H1 (cell line): ENCODE results near the gene ARHGEF12. TPM values are rescaled to one million over a fixed set of nuclear protein-coding genes. Genes with fewer than 3 reads are reported as not detected.

Experiments used
- CTCF ChIA-PET: fragments of 300-600 bp; sonication (Branson Sonifier 250); formaldehyde crosslinking; loops from one replicate; lab custom pipeline; 2021; ENCODE audit not compliant: partially characterized antibody; lab: Charles Lee
- POLR2A ChIA-PET: fragments of 300-600 bp; sonication (Branson Sonifier 250); formaldehyde crosslinking; loops from one replicate; lab custom pipeline; 2021; ENCODE audit warnings: inconsistent platforms; ENCODE audit not compliant: partially characterized antibody; lab: Charles Lee
- DNase-seq, 2 experiments: peaks; one replicate each; pipeline versions ENCODE4 v3.0.0 to v3.0.0-alpha.2; 2010 to 2022; ENCODE audit warnings: low spot score in 2 of 2, low read depth in 1 of 2, mixed read lengths in 1 of 2
- FAIRE-seq: peaks from 2 replicates; lab custom pipeline; 2011; peaks lifted over from hg19 to GRCh38; lab: Jason Lieb, UNC
- H2AFZ ChIP-seq: 2 replicates; pipeline ENCODE4 v1.8.1; 2012; ENCODE audit warnings: low read length, inconsistent platforms
- H2AK5ac ChIP-seq: 2 replicates; pipeline ENCODE4 v1.6.1; 2013; ENCODE audit warnings: low read depth, low read length
- H2BK120ac ChIP-seq: replicated peaks from 2 replicates; pipeline ENCODE3; 2013; ENCODE audit warnings: low read depth, low read length, inconsistent platforms
- H2BK12ac ChIP-seq: 2 replicates; pipeline ENCODE4 v1.6.1; 2013; ENCODE audit warnings: low read depth, low read length
- H2BK15ac ChIP-seq: 2 replicates; pipeline ENCODE4 v1.6.1; 2013; ENCODE audit warnings: low read length
- H2BK20ac ChIP-seq: 2 replicates; pipeline ENCODE4 v1.6.1; 2013; ENCODE audit warnings: low read length
- H2BK5ac ChIP-seq: 2 replicates; pipeline ENCODE4 v1.6.1; 2013; ENCODE audit warnings: low read depth, low read length
- H3K14ac ChIP-seq: 2 replicates; pipeline ENCODE4 v1.6.1; 2013; ENCODE audit warnings: inconsistent platforms; ENCODE audit not compliant: insufficient read length
- H3K18ac ChIP-seq: 2 replicates; pipeline ENCODE4 v1.6.1; 2013; ENCODE audit warnings: low read length; ENCODE audit errors: extremely low read depth
- H3K23ac ChIP-seq: 2 replicates; pipeline ENCODE4 v1.6.1; 2013; ENCODE audit warnings: inconsistent platforms; ENCODE audit not compliant: insufficient read length
- H3K23me2 ChIP-seq: 2 replicates; pipeline ENCODE4 v1.6.1; 2013; ENCODE audit warnings: low read depth, low read length
- H3K27ac ChIP-seq: 2 replicates; pipeline ENCODE4 v1.6.1; 2011; ENCODE audit warnings: low read depth, low read length, inconsistent platforms
- H3K27me3 ChIP-seq, 4 experiments: replicated peaks in 1 of 4; 1 replicate in 1 of 4; 2 replicates in 3 of 4; pipeline versions ENCODE4 v1.6.1 to v1.8.1; 2011 to 2013; ENCODE audit warnings: low read length in 3 of 4, mild to moderate bottlenecking in 3 of 4, inconsistent platforms in 2 of 4, mixed read lengths in 2 of 4, moderate library complexity in 1 of 4; ENCODE audit not compliant: control insufficient read depth in 3 of 4, insufficient read depth in 3 of 4; ENCODE audit errors: extremely low read depth in 1 of 4
- H3K36me3 ChIP-seq, 4 experiments: 2 replicates each; pipeline versions ENCODE4 v1.6.1 to v1.8.1; 2011 to 2013; ENCODE audit warnings: mild to moderate bottlenecking in 4 of 4, low read length in 3 of 4, moderate library complexity in 2 of 4, control low read depth in 1 of 4, inconsistent platforms in 1 of 4; ENCODE audit not compliant: insufficient read depth in 4 of 4, control insufficient read depth in 2 of 4
- H3K4ac ChIP-seq: replicated peaks from 2 replicates; pipeline ENCODE3; 2013; ENCODE audit warnings: low read length, low read depth, mixed read lengths, inconsistent platforms; ENCODE audit not compliant: insufficient read length
- H3K4me1 ChIP-seq, 4 experiments: replicated peaks in 1 of 4; 1 replicate in 1 of 4; 2 replicates in 3 of 4; pipeline versions ENCODE4 v1.6.1 to v1.8.1; 2011 to 2013; ENCODE audit warnings: low read length in 3 of 4, inconsistent platforms in 2 of 4, mixed read lengths in 1 of 4; ENCODE audit not compliant: insufficient read depth in 4 of 4, control insufficient read depth in 3 of 4
- H3K4me2 ChIP-seq, 2 experiments: 2 replicates each; pipeline versions ENCODE4 v1.6.1 to v1.8.1; 2011 to 2013; ENCODE audit warnings: low read depth in 2 of 2, low read length in 2 of 2, control low read depth in 1 of 2, inconsistent platforms in 1 of 2, mild to moderate bottlenecking in 1 of 2; ENCODE audit not compliant: insufficient read depth in 1 of 2
- H3K4me3 ChIP-seq, 4 experiments: fragments of 200-600, 300-600 bp in 1 of 4; sonication (generic), shearing (Covaris generic), sonication (Bioruptor Twin) in 1 of 4; 2 replicates each; pipeline versions ENCODE4 v1.5.1 to v1.8.1; 2011 to 2016; ENCODE audit warnings: low read length in 4 of 4, low read depth in 3 of 4, control low read depth in 2 of 4, inconsistent platforms in 2 of 4, mild to moderate bottlenecking in 2 of 4, mixed read lengths in 1 of 4, moderate library complexity in 1 of 4; ENCODE audit not compliant: insufficient read depth in 2 of 4; ENCODE audit errors: extremely low read depth in 1 of 4
- H3K56ac ChIP-seq: replicated peaks from 2 replicates; pipeline ENCODE3; 2013; ENCODE audit warnings: low read depth, mild to moderate bottlenecking, mixed read lengths, low read length, inconsistent platforms; ENCODE audit not compliant: insufficient read length
- H3K79me1 ChIP-seq: 2 replicates; pipeline ENCODE4 v1.6.1; 2013; ENCODE audit warnings: low read depth, low read length, control low read depth
- H3K79me2 ChIP-seq, 2 experiments: 2 replicates each; pipeline versions ENCODE4 v1.6.1 to v1.8.1; 2012 to 2013; ENCODE audit warnings: low read length in 2 of 2, mild to moderate bottlenecking in 2 of 2, inconsistent platforms in 1 of 2; ENCODE audit not compliant: insufficient read depth in 2 of 2, control insufficient read depth in 1 of 2
- H3K9ac ChIP-seq, 4 experiments: replicated peaks in 1 of 4; 1 replicate in 1 of 4; 2 replicates in 3 of 4; pipeline versions ENCODE4 v1.6.1 to v1.8.1; 2011 to 2013; ENCODE audit warnings: low read depth in 3 of 4, low read length in 3 of 4, control low read depth in 2 of 4, mild to moderate bottlenecking in 2 of 4, moderate library complexity in 2 of 4, inconsistent platforms in 1 of 4; ENCODE audit errors: extremely low read depth in 1 of 4
- H3K9me3 ChIP-seq, 2 experiments: 2 replicates each; pipeline versions ENCODE4 v1.6.1 to v1.8.1; 2012 to 2013; ENCODE audit warnings: mild to moderate bottlenecking in 2 of 2, moderate library complexity in 2 of 2, control low read depth in 1 of 2, inconsistent platforms in 1 of 2, low read depth in 1 of 2, low read length in 1 of 2, mixed read lengths in 1 of 2; ENCODE audit not compliant: insufficient read depth in 2 of 2
- H4K20me1 ChIP-seq, 2 experiments: replicated peaks in 1 of 2; 2 replicates each; pipeline versions ENCODE3 to v1.8.1; 2011 to 2013; ENCODE audit warnings: inconsistent platforms in 2 of 2, low read length in 2 of 2, mild to moderate bottlenecking in 1 of 2; ENCODE audit not compliant: insufficient read depth in 2 of 2, control insufficient read depth in 1 of 2
- H4K5ac ChIP-seq: 2 replicates; pipeline ENCODE4 v1.6.1; 2013; ENCODE audit warnings: low read length, low read depth, mixed read lengths, inconsistent platforms; ENCODE audit not compliant: insufficient read length
- H4K8ac ChIP-seq: 2 replicates; pipeline ENCODE4 v1.8.0; 2013; ENCODE audit warnings: mild to moderate bottlenecking, moderate library complexity, low read length, inconsistent platforms; ENCODE audit not compliant: insufficient read depth; ENCODE audit errors: extremely low read depth
- H4K91ac ChIP-seq: replicated peaks from 2 replicates; pipeline ENCODE3; 2013; ENCODE audit warnings: low read length, mixed read lengths, inconsistent platforms; ENCODE audit not compliant: insufficient read length
- BACH1 ChIP-seq: IDR thresholded peaks from 2 replicates; pipeline ENCODE4 v1.6.1; 2012; ENCODE audit warnings: low read length, improper control_type of control experiment
- BCL11A ChIP-seq, 2 experiments: IDR thresholded peaks; one replicate each; pipeline ENCODE4 v1.6.1; 2011; ENCODE audit warnings: low read depth in 2 of 2, low read length in 2 of 2, mild to moderate bottlenecking in 2 of 2
- CBX5 ChIP-seq: fragments of 300-800, 300-1000 bp; sonication (generic); IDR thresholded peaks from 2 replicates; pipeline ENCODE4 v1.7.1; 2016; ENCODE audit warnings: antibody characterized with exemption, low read length, low read depth
- CEBPB ChIP-seq: IDR thresholded peaks from 2 replicates; pipeline ENCODE4 v1.6.1; 2012; ENCODE audit warnings: low read depth, low read length
- CHD1 ChIP-seq: IDR thresholded peaks from 2 replicates; pipeline ENCODE4 v1.6.1; 2012; ENCODE audit warnings: low read depth, low read length, improper control_type of control experiment
- E2F6 ChIP-seq: IDR thresholded peaks from 2 replicates; pipeline ENCODE4 v1.6.1; 2012; ENCODE audit warnings: inconsistent platforms
- JUN ChIP-seq: IDR thresholded peaks from 2 replicates; pipeline ENCODE4 v1.6.1; 2011; ENCODE audit warnings: low read depth, mild to moderate bottlenecking, improper control_type of control experiment, low read length
- SP1 ChIP-seq: IDR thresholded peaks from 2 replicates; pipeline ENCODE4 v1.6.1; 2011; ENCODE audit warnings: low read depth, low read length
- TAF1 ChIP-seq: IDR thresholded peaks from 2 replicates; pipeline ENCODE4 v1.6.1; 2011; ENCODE audit warnings: mild to moderate bottlenecking, low read depth, low read length
- USF2 ChIP-seq: IDR thresholded peaks from 2 replicates; pipeline ENCODE4 v1.6.1; 2011; ENCODE audit warnings: low read length, improper control_type of control experiment
- YY1 ChIP-seq: IDR thresholded peaks from 2 replicates; pipeline ENCODE4 v1.6.1; 2011; ENCODE audit warnings: low read depth, mild to moderate bottlenecking, low read length
- WGBS, 2 experiments: shearing (Covaris generic) in 1 of 2; methylation state at CpG; one replicate each; pipeline versions ENCODE4 v1.1.6 to v1.1.7; 2013 to 2015; ENCODE audit warnings: low lambda C conversion rate in 2 of 2, mixed read lengths in 2 of 2, inconsistent platforms in 1 of 2, low coverage in 1 of 2, missing lambda C conversion rate in 1 of 2; ENCODE audit not compliant: insufficient replicate concordance in 2 of 2, insufficient coverage in 1 of 2, insufficient read length in 1 of 2; ENCODE audit errors: extremely low coverage in 1 of 2, missing lambda C conversion rate in 1 of 2; 5-methylcytosine and 5-hydroxymethylcytosine counted together
- polyA plus RNA-seq, 7 experiments: library from polyadenylated mRNA; depleted of rRNA in 3 of 7; stranded (reverse) in 5 of 7; unstranded in 2 of 7; fragments of >200 nt in 5 of 7; fragments of 200-250 nt in 2 of 7; gene quantifications; 1 replicate in 5 of 7; 2 replicates in 1 of 7; 4 replicates in 1 of 7; pipeline versions ENCODE4 v1.2.1 to v1.2.3, GENCODE V29; 2011 to 2013; ENCODE audit warnings: missing spikeins in 2 of 7, mixed read lengths in 2 of 7
- total RNA-seq: library from RNA; stranded (reverse); fragmentation: NEBNext Ultra II Directional; extraction: Animal tissue kit (Norgen Biotek cat#: 25700); gene quantifications from 2 replicates; pipeline ENCODE4 v1.2.1, GENCODE V29; 2021

Gene ARHGEF12
- total and polyA plus RNA-seq, 2 of the 8 experiments (the other 6 are each of a cell fraction or from before 2014, with no cell fraction given) = 5.1 to 33.7 TPM

GRCh38 chr11:120409655-120410054 lies 73.4 kb downstream of the ARHGEF12 start:
- no peak overlapping the region for H3K23ac ChIP-seq
- H4K8ac ChIP-seq = no peak overlapping the region
- no peak overlapping the region for H2BK120ac ChIP-seq
- H3K56ac ChIP-seq = no peak overlapping the region
- H3K9me3 ChIP-seq = no peaks in the 10 kb centered on the region
- H2BK20ac ChIP-seq = no peak overlapping the region
- H2BK12ac ChIP-seq = no peak overlapping the region
- H3K18ac ChIP-seq = no peak overlapping the region
- H4K5ac ChIP-seq = no peak overlapping the region
- DNase-seq (no peak), FAIRE-seq (no peak)
- H4K91ac ChIP-seq = no peak overlapping the region
- H3K4me1 ChIP-seq = peaks cover 0 to 2% (median under 1%) of the 10 kb centered on the region in 4 experiments; a peak in 3 of 7 replicates
- no peaks in the 10 kb centered on the region for H3K27me3 ChIP-seq
- no peak overlapping the region for H2BK15ac ChIP-seq
- no peaks in the 10 kb centered on the region for H4K20me1 ChIP-seq
- no peak overlapping the region for H3K4me3 ChIP-seq
- H3K23me2 ChIP-seq = no peaks in the 10 kb centered on the region
- H3K14ac ChIP-seq = no peak overlapping the region
- no peak overlapping the region for H3K27ac ChIP-seq
- ChIA-PET POLR2A (interaction anchor here (1.0 kb wide), 1 partner anchor 11 kb away, joined by 3 read pairs; no protein-coding TSS in a partner anchor), CTCF (interaction anchor here (1.6 to 2.3 kb wide), 2 partner anchors 48 to 75 kb away, joined by 3 to 9 read pairs; no protein-coding TSS in a partner anchor)
- H3K9ac ChIP-seq = no peak overlapping the region
- H3K79me1 ChIP-seq = no peaks in the 10 kb centered on the region
- H3K36me3 ChIP-seq = no peaks in the 10 kb centered on the region
- no peak overlapping the region for H2BK5ac ChIP-seq
- no peak overlapping the region for H3K4ac ChIP-seq
- H3K4me2 ChIP-seq = no peak overlapping the region
- peaks cover 0 to 13% of the 10 kb centered on the region in 2 experiments; a peak in 2 of 4 replicates for H3K79me2 ChIP-seq
- 89% methylated on average over 5 of the region's 5 CpGs; no CpG with 5 or more reads in 1 of the 2 experiments for WGBS, 2 experiments
- no peak overlapping the region for H2AK5ac ChIP-seq
- no peak overlapping the region for H2AFZ ChIP-seq
- TF ChIP-seq JUN (no peak), E2F6 (no peak), USF2 (no peak), CBX5 (no peak), BCL11A (IDR thresholded peaks at IDR 0.05; ENCODE audit: low read depth in 2 of 2, low read length in 2 of 2) (no peak), YY1 (no peak), BACH1 (no peak), CHD1 (no peak), TAF1 (no peak), CEBPB (no peak), SP1 (no peak)
